Endothelial cell of umbilical vein (primary cell): ENCODE data around the gene RBBP4. TPM values are rescaled to one million over a fixed set of nuclear protein-coding genes. Genes with fewer than 3 reads are reported as not detected.

Experiments
- BruUV-seq: library from RNA; stranded (reverse); fragments of 400-500 nt; replicated peaks from 2 replicates; lab custom pipeline; 2021; lab: Mats Ljungman, UMichigan
- CTCF ChIA-PET: fragments of 300-600, 350-600 bp; sonication (Branson Sonifier 250); formaldehyde crosslinking; loops from one replicate; lab custom pipeline; 2021; ENCODE audit warnings: antibody characterized with exemption, inconsistent platforms; lab: Charles Lee
- POLR2A ChIA-PET: fragments of 300-600, 350-600 bp; sonication (Branson Sonifier 250); formaldehyde crosslinking; loops from one replicate; lab custom pipeline; 2021; ENCODE audit warnings: antibody characterized with exemption, inconsistent platforms; lab: Charles Lee
- DNase-seq: peaks from one replicate; pipeline ENCODE4 v3.0.0-alpha.2; 2011; ENCODE audit warnings: low read depth, low spot score
- FAIRE-seq: peaks from 2 replicates; lab custom pipeline; 2011; peaks lifted over from hg19 to GRCh38; lab: Jason Lieb, UNC
- H2AFZ ChIP-seq: 2 replicates; pipeline ENCODE4 v1.6.0; 2012; ENCODE audit warnings: low read depth, low read length, control low read depth, inconsistent platforms
- H3K27ac ChIP-seq: 2 replicates; pipeline ENCODE4 v1.5.1; 2011; ENCODE audit warnings: low read depth, mild to moderate bottlenecking, control low read depth, low read length, moderate library complexity; ENCODE audit not compliant: insufficient read depth
- H3K27me3 ChIP-seq, 2 experiments: 2 replicates each; pipeline versions ENCODE4 v1.6.0 to v1.6.1; 2011; ENCODE audit warnings: low read length in 2 of 2, mixed read lengths in 1 of 2; ENCODE audit not compliant: control insufficient read depth in 2 of 2, insufficient read depth in 2 of 2
- H3K36me3 ChIP-seq, 2 experiments: 2 replicates in 1 of 2; 3 replicates in 1 of 2; pipeline ENCODE4 v1.5.1; 2011; ENCODE audit warnings: low read length in 2 of 2, mild to moderate bottlenecking in 1 of 2, moderate library complexity in 1 of 2; ENCODE audit not compliant: control insufficient read depth in 2 of 2, insufficient read depth in 2 of 2; ENCODE audit errors: extremely low read depth in 1 of 2
- H3K4me1 ChIP-seq: 3 replicates; pipeline ENCODE4 v1.5.1; 2011; ENCODE audit warnings: mild to moderate bottlenecking, low read length; ENCODE audit not compliant: control insufficient read depth, insufficient read depth; ENCODE audit errors: extremely low read depth
- H3K4me2 ChIP-seq: 2 replicates; pipeline ENCODE4 v1.6.1; 2011; ENCODE audit warnings: low read length, control low read depth, mixed read lengths; ENCODE audit not compliant: insufficient read depth
- H3K4me3 ChIP-seq, 3 experiments: fragments of 200-600 bp in 1 of 3; sonication (generic), shearing (Covaris generic) in 1 of 3; replicated peaks in 1 of 3; 2 replicates each; pipeline ENCODE4 v1.5.1; 2011 to 2016; ENCODE audit warnings: control low read depth in 3 of 3, low read length in 3 of 3, mild to moderate bottlenecking in 2 of 3, inconsistent platforms in 1 of 3, low read depth in 1 of 3, moderate library complexity in 1 of 3; ENCODE audit not compliant: insufficient read depth in 1 of 3
- H3K79me2 ChIP-seq: 2 replicates; pipeline ENCODE4 v1.6.0; 2012; ENCODE audit warnings: low read length, inconsistent platforms; ENCODE audit not compliant: control insufficient read depth, insufficient read depth
- H3K9ac ChIP-seq: replicated peaks from 2 replicates; pipeline ENCODE3; 2011; ENCODE audit warnings: low read length, control low read depth; ENCODE audit not compliant: insufficient read depth; ENCODE audit errors: extremely low read depth
- H3K9me1 ChIP-seq: replicated peaks from 3 replicates; pipeline ENCODE4 v1.6.0; 2011; ENCODE audit warnings: mild to moderate bottlenecking, low read length; ENCODE audit not compliant: control insufficient read depth, insufficient read depth; ENCODE audit errors: extremely low read depth
- H3K9me3 ChIP-seq: replicated peaks from 2 replicates; pipeline ENCODE4 v1.5.1; 2012; ENCODE audit warnings: low read length, inconsistent platforms; ENCODE audit not compliant: control insufficient read depth, insufficient read depth
- H4K20me1 ChIP-seq: replicated peaks from 2 replicates; pipeline ENCODE3; 2011; ENCODE audit warnings: mild to moderate bottlenecking, low read length; ENCODE audit not compliant: control insufficient read depth, insufficient read depth; ENCODE audit errors: extremely low read depth
- JUN ChIP-seq: IDR thresholded peaks from 2 replicates; pipeline ENCODE4 v1.6.1; 2011; ENCODE audit warnings: borderline replicate concordance, low read depth; ENCODE audit not compliant: insufficient read length, insufficient read depth
- POLR2A ChIP-seq: IDR thresholded peaks from 2 replicates; pipeline ENCODE4 v1.6.1; 2012; ENCODE audit warnings: low read depth, mild to moderate bottlenecking, control low read depth, low read length
- POLR2AphosphoS5 ChIP-seq: IDR thresholded peaks from 2 replicates; pipeline ENCODE4 v1.6.1; 2012; ENCODE audit warnings: low read depth, mild to moderate bottlenecking, control low read depth, low read length, moderate library complexity; ENCODE audit not compliant: insufficient read depth
- dilution Hi-C: fragments of 300-500 bp; cut with MboI; formaldehyde crosslinking; loops from one replicate; pipeline ENCODE4 v1.15.0; 2019; ENCODE audit warnings: low sequenced_read_pairs; ENCODE audit not compliant: extremely low pct_ligation_motif_present
- intact Hi-C: fragments of 100-400 bp; cut with micrococcal nuclease; formaldehyde crosslinking; loops from one replicate; pipeline ENCODE4 v1.10.0; 2022
- polyA plus RNA-seq, 4 experiments: library from polyadenylated mRNA; depleted of rRNA in 3 of 4; stranded (reverse) in 3 of 4; unstranded in 1 of 4; fragments of >200 nt; gene quantifications; 2 replicates each; pipeline versions ENCODE4 v1.2.1 to v1.2.3, GENCODE V29; 2011 to 2012; ENCODE audit warnings: missing spikeins in 1 of 4
- total RNA-seq: library from RNA; stranded (reverse); gene quantifications from 2 replicates; pipeline ENCODE4 v1.2.3, GENCODE V29; 2021
- TF ChIP-seq, protein P1 (sequence below): IDR thresholded peaks from 2 replicates; pipeline ENCODE4 v1.6.1; 2011; ENCODE audit not compliant: insufficient read depth, insufficient read length

The RBBP4 gene
- total and polyA plus RNA-seq, 2 donors (not counting 3 experiments of a cell fraction or from before 2014, with no cell fraction given): 84.9 to 241 TPM

DNA sequence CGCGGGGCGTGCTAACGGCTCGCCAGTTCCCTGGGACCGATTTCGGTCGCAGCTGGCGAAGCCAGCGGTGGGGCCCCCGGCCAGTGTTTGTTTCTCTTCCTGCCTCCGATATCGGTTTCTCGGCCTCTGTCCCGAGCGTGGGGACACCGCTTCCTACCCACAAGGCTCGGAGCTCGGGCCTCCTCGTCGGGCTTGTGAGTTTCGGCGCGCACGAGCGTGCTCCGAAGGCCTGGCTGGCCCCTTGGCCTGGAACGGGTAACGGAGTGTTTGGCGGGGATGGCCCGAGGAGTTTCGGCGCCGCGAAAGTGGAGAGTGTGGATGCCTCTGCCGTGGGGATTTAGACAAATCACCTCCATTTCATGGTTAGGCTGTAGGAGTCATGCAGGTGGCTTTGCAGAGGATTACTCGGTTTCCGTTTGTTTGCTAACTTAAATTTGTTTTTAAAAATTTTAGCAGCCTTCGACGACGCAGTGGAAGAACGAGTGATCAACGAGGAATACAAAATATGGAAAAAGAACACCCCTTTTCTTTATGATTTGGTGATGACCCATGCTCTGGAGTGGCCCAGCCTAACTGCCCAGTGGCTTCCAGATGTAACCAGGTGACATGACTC, 559 bp downstream of the RBBP4 start:
- no peaks in the 10 kb centered on the region for H3K9me1 ChIP-seq
- peak overlapping the region; percentile 87 for H3K9ac ChIP-seq
- DNase-seq (no peak), FAIRE-seq (no peak)
- peaks cover 5 to 12% of the 10 kb centered on the region in 2 experiments for H3K36me3 ChIP-seq
- peak overlapping the region; percentile 86 for H3K4me2 ChIP-seq
- dilution Hi-C loops (no loop called here), intact Hi-C loops (loop anchor here (1.0 to 2.0 kb wide), 7 partner anchors 39 to 203 kb away; partner anchors contain the start of genes S100PBP, YARS1 and ZBTB8A)
- H2AFZ ChIP-seq: peak overlapping the region; percentile 73
- H3K27me3 ChIP-seq: no peaks in the 10 kb centered on the region
- H3K9me3 ChIP-seq: no peaks in the 10 kb centered on the region
- peak overlapping the region; percentile 56 to 85 (median 67) for H3K4me3 ChIP-seq
- BruUV-seq: no TSS peak
- peak overlapping the region; percentile 82 for H3K27ac ChIP-seq
- TF ChIP-seq POLR2AphosphoS5: peak; percentile 11
- TF ChIP-seq JUN: no peak
- H3K79me2 ChIP-seq: peaks cover 62% of the 10 kb centered on the region
- H4K20me1 ChIP-seq: peaks cover 3% of the 10 kb centered on the region
- POLR2A ChIA-PET: interaction anchor here (1.3 kb wide), 1 partner anchor 11 kb away, joined by 4 read pairs; no protein-coding TSS in a partner anchor
- H3K4me1 ChIP-seq: peaks cover 18% of the 10 kb centered on the region
- CTCF ChIA-PET: interaction anchor here (0.7 to 1.5 kb wide), 3 partner anchors 11 to 165 kb away, joined by 3 to 12 read pairs (median 3); partner anchors contain the start of gene YARS1

DNA sequence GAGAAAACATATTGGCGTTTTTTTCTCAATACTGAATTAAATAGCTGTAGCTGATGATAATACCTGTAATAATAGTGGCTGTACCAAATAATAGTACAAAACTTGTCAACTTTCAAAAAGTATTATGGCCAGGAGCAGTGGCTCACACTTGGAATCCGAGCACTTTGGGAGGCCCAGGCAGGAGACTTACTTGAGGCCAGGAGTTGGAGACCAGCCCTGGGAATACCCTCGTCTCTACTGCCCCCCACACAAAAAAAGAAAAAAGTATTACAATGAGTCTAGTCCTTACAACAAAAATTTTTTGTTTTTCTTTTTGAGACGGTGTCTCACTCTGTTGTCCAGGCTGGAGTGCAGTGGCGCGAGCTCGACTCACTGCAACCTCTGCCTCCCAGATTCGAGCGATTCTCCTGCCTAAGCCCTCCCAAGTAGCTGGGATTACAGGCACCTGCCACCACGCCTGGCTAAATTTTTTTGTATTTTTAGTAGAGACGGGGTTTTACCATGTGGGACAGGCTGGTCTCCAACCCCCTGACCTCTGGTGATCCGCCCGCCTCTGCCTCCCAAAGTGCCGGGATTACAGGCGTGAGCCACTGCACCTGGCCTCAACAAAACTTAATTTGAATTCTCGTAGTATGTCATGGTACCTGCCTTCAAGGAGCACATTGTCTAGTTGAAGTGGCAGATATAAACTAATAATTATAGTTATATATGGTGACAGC, 1.4 kb downstream of the RBBP4 start:
- intact Hi-C loops: no loop called here
- BruUV-seq: no TSS peak

More for the DNA sequence above, 1.4 kb downstream of the RBBP4 start:
- Histone ChIP-seq H3K27me3 (no peaks in the 10 kb centered on the region), H3K4me3 (peak overlapping the region in 2 of 3 experiments; percentile 67 to 85), H2AFZ (no peak overlapping the region), H4K20me1 (peaks cover 4% of the 10 kb centered on the region), H3K4me1 (peaks cover 18% of the 10 kb centered on the region), H3K36me3 (peaks cover 8 to 14% of the 10 kb centered on the region in 2 experiments), H3K9ac (peak overlapping the region; percentile 87), H3K4me2 (peak overlapping the region; percentile 86), H3K9me3 (no peaks in the 10 kb centered on the region), H3K27ac (peak overlapping the region; percentile 82), H3K79me2 (peaks cover 67% of the 10 kb centered on the region), H3K9me1 (no peaks in the 10 kb centered on the region)
- TF ChIP-seq, protein P1, sequence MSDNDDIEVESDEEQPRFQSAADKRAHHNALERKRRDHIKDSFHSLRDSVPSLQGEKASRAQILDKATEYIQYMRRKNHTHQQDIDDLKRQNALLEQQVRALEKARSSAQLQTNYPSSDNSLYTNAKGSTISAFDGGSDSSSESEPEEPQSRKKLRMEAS: no peak
- no peak for TF ChIP-seq POLR2A
- no peak for TF ChIP-seq JUN
- FAIRE-seq (no peak), DNase-seq (no peak)
- ChIA-PET CTCF (interaction anchor here (1.5 kb wide), 1 partner anchor 132 kb away, joined by 6 read pairs; no protein-coding TSS in a partner anchor), POLR2A (interaction anchor here (0.6 kb wide), 2 partner anchors 14 to 117 kb away, joined by 3 to 4 read pairs; no protein-coding TSS in a partner anchor)
- dilution Hi-C loops: no loop called here
